Loucy (cell line): ENCODE results near the gene PFN1.
A peak's percentile ranks its signal among the peaks of the same experiment; 100 is the strongest.

ENCODE experiments used
- H2AFZ ChIP-seq: fragments of 200-600 bp; sonication (generic); 2 replicates; pipeline ENCODE4 v1.6.0; 2016; ENCODE audit warnings: antibody characterized with exemption, mild to moderate bottlenecking, low read length, moderate library complexity
- H3F3A ChIP-seq: fragments of 200-600 bp; 2 replicates; pipeline ENCODE4 v1.6.0; 2016; ENCODE audit warnings: antibody characterized with exemption, low read depth, mild to moderate bottlenecking
- H3K27me3 ChIP-seq: fragments of 200-600 bp; sonication (generic); 2 replicates; pipeline ENCODE4 v1.6.1; 2014; ENCODE audit warnings: low read length, mild to moderate bottlenecking; ENCODE audit not compliant: insufficient read depth, poor library complexity, severe bottlenecking
- H3K36me3 ChIP-seq: fragments of 200-600 bp; sonication (generic); 2 replicates; pipeline ENCODE4 v1.6.1; 2016; ENCODE audit warnings: low read length; ENCODE audit not compliant: insufficient read depth
- H3K4me1 ChIP-seq: fragments of 200-600 bp; sonication (generic); 2 replicates; pipeline ENCODE4 v1.5.1; 2014; ENCODE audit warnings: low read length, mild to moderate bottlenecking; ENCODE audit not compliant: insufficient read depth, poor library complexity, severe bottlenecking
- H3K4me2 ChIP-seq: fragments of 200-600 bp; sonication (generic); 2 replicates; pipeline ENCODE4 v1.6.0; 2014; ENCODE audit warnings: antibody characterized with exemption, low read length, low read depth, mild to moderate bottlenecking; ENCODE audit not compliant: poor library complexity, severe bottlenecking
- H3K4me3 ChIP-seq: fragments of 200-600 bp; sonication (generic); 2 replicates; pipeline ENCODE4 v1.5.1; 2014; ENCODE audit warnings: low read length, mild to moderate bottlenecking, mixed read lengths; ENCODE audit not compliant: poor library complexity, severe bottlenecking
- H3K79me2 ChIP-seq: fragments of 200-600 bp; sonication (generic); 2 replicates; pipeline ENCODE4 v1.6.1; 2014; ENCODE audit warnings: low read length; ENCODE audit not compliant: insufficient read depth
- H3K9ac ChIP-seq: fragments of 200-600 bp; sonication (generic); 2 replicates; pipeline ENCODE4 v1.6.0; 2014; ENCODE audit warnings: mild to moderate bottlenecking, low read depth, low read length, moderate library complexity; ENCODE audit not compliant: poor library complexity, severe bottlenecking
- H3K9me2 ChIP-seq: fragments of 200-600 bp; sonication (generic); replicated peaks from 2 replicates; pipeline ENCODE4 v1.6.1; 2016; ENCODE audit warnings: low read depth, low read length, mixed read lengths
- H3K9me3 ChIP-seq: fragments of 200-600 bp; sonication (generic); 2 replicates; pipeline ENCODE4 v1.6.1; 2014; ENCODE audit warnings: mild to moderate bottlenecking, antibody characterized with exemption, low read length, low read depth; ENCODE audit not compliant: insufficient read depth
- H4K20me1 ChIP-seq: fragments of 200-600 bp; sonication (generic); 2 replicates; pipeline ENCODE4 v1.6.0; 2014; ENCODE audit warnings: antibody characterized with exemption, low read length, mild to moderate bottlenecking; ENCODE audit not compliant: insufficient read depth, poor library complexity, severe bottlenecking
- CTCF ChIP-seq: fragments of 200-600 bp; sonication (generic); conservative IDR thresholded peaks from 2 replicates; pipeline ENCODE4 v1.5.1; 2014; ENCODE audit warnings: mild to moderate bottlenecking, antibody characterized with exemption, low read length
- EZH2phosphoT487 ChIP-seq: fragments of 200-600 bp; IDR thresholded peaks from 2 replicates; pipeline ENCODE4 v1.6.1; 2018; ENCODE audit warnings: antibody characterized with exemption, mild to moderate bottlenecking, moderate library complexity, borderline replicate concordance

Gene PFN1

GRCh38 chr17:4948166-4948930 lies at the start of gene PFN1:
Gene PFN1, minus strand, starts transcription at chr17:4948530. Its CDS starts 136 bp downstream, at chr17:4948394.
- H3F3A ChIP-seq = peaks cover 43% of the 10 kb centered on the region
- no peaks in the 10 kb centered on the region for H3K9me2 ChIP-seq
- peak within 1 kb of the TSS; percentile 99 for H3K9ac ChIP-seq
- H4K20me1 ChIP-seq = peaks cover 46% of the 10 kb centered on the region
- peaks cover 14% of the 10 kb centered on the region for H3K27me3 ChIP-seq
- H3K36me3 ChIP-seq = peaks cover 34% of the 10 kb centered on the region
- H3K4me2 ChIP-seq = peak within 1 kb of the TSS; percentile 91
- H3K4me3 ChIP-seq = peak within 1 kb of the TSS; percentile 90
- H3K9me3 ChIP-seq = no peaks in the 10 kb centered on the region
- peaks cover 69% of the 10 kb centered on the region for H3K79me2 ChIP-seq
- peaks cover 43% of the 10 kb centered on the region for H3K4me1 ChIP-seq
- H2AFZ ChIP-seq = peak within 1 kb of the TSS; percentile 84
- TF ChIP-seq CTCF (no peak), EZH2phosphoT487 (no peak)

- peak within 1 kb of the TSS; percentile 85 for H3K4me2 ChIP-seq
Measured at GRCh38 chr17:4997302-4998026, 49.1 kb upstream of the PFN1 start, which contains the start of the genes INCA1 and KIF1C. Gene INCA1, minus strand, starts transcription at chr17:4997522. Its CDS starts 3,085 bp downstream, at chr17:4994437. Gene KIF1C, plus strand, starts transcription at chr17:4997950. Its CDS starts 2,297 bp downstream, at chr17:5000247.

More at GRCh38 chr17:4997302-4998026, 49.1 kb upstream of the PFN1 start, which contains the start of the genes INCA1 and KIF1C:
- H3K79me2 ChIP-seq = peaks cover 22% of the 10 kb centered on the region; the same call in 1 of the 2 replicates
- H3K9ac ChIP-seq = peak within 1 kb of the TSS; percentile 69
- H3K27me3 ChIP-seq = no peaks in the 10 kb centered on the region
- 0 out of 2 replicates have a peak, but pooled peaks cover 6% of the 10 kb centered on the region for H3K36me3 ChIP-seq
- H3K9me2 ChIP-seq = no peaks in the 10 kb centered on the region
- H3K9me3 ChIP-seq = no peaks in the 10 kb centered on the region
- TF ChIP-seq EZH2phosphoT487 (no peak), CTCF (no peak)
- peaks cover 14% of the 10 kb centered on the region for H3K4me1 ChIP-seq
- H3K4me3 ChIP-seq = peak within 1 kb of the TSS; percentile 88
- H2AFZ ChIP-seq = peak within 1 kb of the TSS; percentile 94
- H4K20me1 ChIP-seq = no peaks in the 10 kb centered on the region
- no peaks in the 10 kb centered on the region for H3F3A ChIP-seq
